HL-60/S4 (cell line): ENCODE data around the gene KCNIP4.

Source experiments
- in situ Hi-C: fragments of 300-500 bp; cut with MboI; formaldehyde crosslinking; loops from 2 replicates; pipeline ENCODE4 v1.14.3; 2022; ENCODE audit warnings: low sequenced_read_pairs

Gene KCNIP4

GRCh38 chr4:20895208-20895607 is 1053.4 kb downstream of the KCNIP4 start:
- in situ Hi-C loops: no loop called here

DNA sequence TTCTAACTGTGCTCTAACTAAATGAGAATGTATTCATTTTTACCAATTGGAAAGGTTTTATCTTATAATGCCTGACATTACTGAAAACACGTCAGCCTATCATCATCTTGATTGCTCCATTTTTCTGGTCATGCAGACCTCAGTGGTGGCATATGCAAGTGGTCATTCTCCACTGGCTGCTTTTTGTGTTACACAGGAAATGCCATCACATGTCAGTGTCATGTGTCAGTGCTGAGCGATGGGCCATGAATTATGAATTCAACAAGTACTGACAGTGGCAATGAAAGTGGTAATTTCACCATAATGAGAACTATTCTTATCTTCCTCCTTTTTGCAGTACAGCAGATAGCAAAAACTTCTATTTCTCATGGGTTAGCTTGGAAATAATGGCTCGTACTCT is 1057.8 kb downstream of the KCNIP4 start:
- in situ Hi-C loops: no loop called here

DNA sequence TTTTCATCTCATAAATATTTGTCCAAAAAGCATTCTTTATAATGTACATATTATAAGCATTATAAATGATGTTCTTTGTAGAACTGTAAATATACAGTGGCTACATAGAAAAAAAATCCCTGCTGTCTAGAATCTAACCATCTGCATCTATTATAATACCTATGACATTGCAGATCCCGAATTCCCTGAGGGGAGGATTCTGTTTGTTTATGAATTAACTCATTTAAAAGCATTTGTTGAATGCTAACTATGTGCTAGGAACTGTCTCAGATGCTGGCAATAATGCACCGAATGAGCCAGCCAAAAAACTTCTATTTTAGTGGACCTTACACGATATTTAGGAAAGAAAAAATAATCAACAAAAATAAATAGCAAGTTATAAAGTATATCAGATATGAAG is 1058.7 kb downstream of the KCNIP4 start:
- in situ Hi-C loops: no loop called here

- in situ Hi-C loops: no loop called here
Observed at GRCh38 chr4:20883677-20884076, 1064.9 kb downstream of the KCNIP4 start.

- in situ Hi-C loops: no loop called here
Observed at GRCh38 chr4:20883231-20883630, 1065.3 kb downstream of the KCNIP4 start.

GRCh38 chr4:20882500-20882899 is 1066.1 kb downstream of the KCNIP4 start:
- in situ Hi-C loops: no loop called here

- in situ Hi-C loops: no loop called here
Observed at GRCh38 chr4:20881658-20882057, 1066.9 kb downstream of the KCNIP4 start.

GRCh38 chr4:20878806-20879205 is 1069.8 kb downstream of the KCNIP4 start:
- in situ Hi-C loops: no loop called here

GRCh38 chr4:20870436-20870835 is 1078.1 kb downstream of the KCNIP4 start:
- in situ Hi-C loops: no loop called here

- in situ Hi-C loops: no loop called here
Observed at GRCh38 chr4:20868108-20868507, 1080.5 kb downstream of the KCNIP4 start.

GRCh38 chr4:20860878-20861277 is 1087.7 kb downstream of the KCNIP4 start:
- in situ Hi-C loops: no loop called here

DNA sequence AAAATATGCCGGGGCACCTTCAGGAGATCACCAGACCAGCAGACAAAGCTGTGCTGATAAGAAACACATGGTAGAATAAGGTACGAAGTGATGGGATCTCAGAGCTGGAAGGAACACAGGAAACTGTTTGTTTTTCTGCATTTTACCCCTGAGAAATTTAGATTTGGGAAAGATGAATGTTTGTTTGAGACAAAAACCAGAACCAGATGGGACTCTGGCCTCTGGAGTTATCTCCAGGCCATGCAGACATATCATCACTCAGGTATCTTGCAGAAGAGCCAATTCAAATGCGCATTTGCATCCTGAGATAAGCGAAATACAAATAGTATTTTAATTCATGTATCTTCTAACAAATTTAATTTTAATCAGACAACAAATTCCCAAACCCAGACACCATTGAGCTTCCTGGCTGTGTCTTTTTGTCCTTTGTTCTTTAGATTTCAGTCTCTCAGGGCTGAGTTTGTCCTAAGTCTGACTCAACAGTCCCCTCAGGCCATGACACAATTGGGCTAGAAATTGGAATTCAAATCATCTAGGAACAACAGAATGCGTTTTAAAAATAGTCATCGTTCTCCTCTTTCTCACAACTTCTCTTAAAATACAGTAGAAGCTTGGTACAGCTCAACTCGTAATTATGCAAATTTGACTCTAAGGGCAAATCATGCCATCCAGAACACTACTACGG is 1089.3 kb downstream of the KCNIP4 start:
- in situ Hi-C loops: no loop called here

DNA sequence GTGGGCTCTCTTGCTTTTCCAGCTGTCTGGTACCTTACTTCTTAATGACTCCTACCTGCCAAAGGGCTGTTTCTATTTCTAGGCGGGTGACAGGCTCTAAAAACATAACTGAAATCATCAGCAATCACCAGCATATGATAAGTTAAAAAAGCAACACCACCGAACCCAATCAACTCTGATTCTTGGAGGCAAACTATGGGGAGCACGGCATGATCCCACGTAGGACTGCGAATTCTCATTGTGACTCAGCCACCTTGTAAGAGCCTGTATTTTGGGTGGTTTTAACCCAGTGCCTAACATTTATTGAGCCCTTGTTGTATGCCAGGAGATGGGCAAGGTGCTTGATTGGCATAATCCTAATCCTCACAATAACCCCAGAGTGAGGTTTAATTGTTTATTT is 1091.5 kb downstream of the KCNIP4 start:
- in situ Hi-C loops: no loop called here

DNA sequence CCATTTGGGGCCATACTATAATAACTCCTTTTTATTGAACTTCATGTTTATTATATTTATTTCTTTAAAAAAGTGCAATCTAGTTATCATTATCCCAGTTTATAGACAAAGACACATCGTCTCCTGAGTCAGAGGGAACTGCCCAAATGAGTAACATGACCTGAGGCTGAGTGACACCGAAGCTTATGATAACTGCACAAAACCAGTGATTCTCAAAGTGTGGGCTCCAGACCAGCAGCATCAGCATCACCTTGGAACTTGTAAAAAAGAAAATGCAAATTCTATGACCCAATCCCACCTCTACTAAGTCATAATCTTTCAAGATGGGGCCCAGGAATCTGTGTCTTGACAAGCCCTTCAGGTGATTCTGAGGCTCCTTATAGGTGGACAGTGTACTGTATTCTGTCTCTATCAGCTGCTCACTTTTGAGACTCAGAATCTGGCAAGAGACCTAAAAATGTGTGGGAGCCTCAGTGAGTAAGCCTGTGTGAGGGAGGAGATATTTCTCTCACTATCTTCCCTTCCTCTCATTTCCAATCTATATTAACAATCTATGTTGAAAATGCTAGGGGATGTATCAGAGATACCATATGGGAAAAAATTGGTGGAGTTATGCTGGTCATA is 1101.3 kb downstream of the KCNIP4 start:
- in situ Hi-C loops: no loop called here

- in situ Hi-C loops: no loop called here
Observed at GRCh38 chr4:20844311-20844710, 1104.3 kb downstream of the KCNIP4 start.

- in situ Hi-C loops: no loop called here
Observed at GRCh38 chr4:20840648-20841190, 1107.9 kb downstream of the KCNIP4 start.

DNA sequence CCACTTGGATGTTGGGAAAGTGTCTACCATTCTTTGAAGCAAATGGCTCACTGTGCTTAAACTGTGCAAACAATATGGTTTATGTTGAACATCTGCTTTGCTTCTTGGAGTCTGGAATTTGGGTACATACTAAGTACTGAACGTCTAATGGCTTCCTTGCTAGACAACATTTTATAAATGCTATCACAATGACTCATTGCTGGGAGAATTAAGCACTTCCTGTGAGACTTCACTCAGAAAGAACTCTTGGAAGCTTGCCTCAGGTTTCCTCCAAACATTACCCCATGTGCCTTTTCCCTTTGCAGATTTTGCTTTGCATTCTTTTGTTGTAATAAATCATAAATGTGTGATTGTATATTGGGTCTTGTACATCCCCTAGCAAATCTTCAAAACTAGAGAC is 1108.6 kb downstream of the KCNIP4 start:
- in situ Hi-C loops: no loop called here

- in situ Hi-C loops: no loop called here
Observed at GRCh38 chr4:20838476-20838875, 1110.1 kb downstream of the KCNIP4 start.

DNA sequence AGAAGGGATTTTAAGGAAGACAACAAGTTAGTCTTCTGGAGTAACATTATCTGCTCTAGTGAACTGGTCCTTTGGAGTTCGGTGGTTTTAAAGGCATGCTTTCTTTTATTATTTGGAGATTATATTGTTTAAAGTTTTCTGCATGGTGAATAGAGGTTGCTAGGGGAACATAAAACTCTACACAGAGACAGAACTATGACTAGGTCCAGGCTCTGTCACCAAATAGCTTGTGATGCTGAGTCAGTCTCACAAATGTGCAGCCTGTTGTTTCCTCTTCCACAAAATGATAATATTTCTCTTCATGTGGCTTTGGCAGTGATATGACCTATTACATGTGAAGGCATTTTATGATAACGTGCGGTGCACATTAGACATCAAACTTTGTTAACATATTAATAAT is 1115.7 kb downstream of the KCNIP4 start:
- in situ Hi-C loops: no loop called here

DNA sequence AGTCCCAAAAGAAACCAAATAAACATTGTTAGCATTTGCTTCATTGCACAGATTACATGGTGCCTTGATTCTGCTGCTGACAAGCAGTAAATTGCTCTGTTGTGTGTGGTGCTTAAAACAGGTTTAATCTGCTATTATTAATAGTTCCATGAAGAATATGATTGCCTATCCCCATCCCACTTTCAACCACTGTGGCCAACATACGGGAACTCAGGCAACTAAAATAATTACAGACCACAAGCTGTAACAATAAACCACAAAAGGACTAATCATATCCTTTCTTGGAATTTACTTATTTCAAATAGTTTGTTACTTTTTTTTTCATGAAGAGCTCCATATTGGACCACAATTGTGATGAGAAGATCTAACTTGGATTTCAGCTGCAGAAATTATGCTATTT is 1116.8 kb downstream of the KCNIP4 start:
- in situ Hi-C loops: no loop called here

GRCh38 chr4:20829617-20830357 is 1118.8 kb downstream of the KCNIP4 start:
- in situ Hi-C loops: no loop called here

- in situ Hi-C loops: no loop called here
Observed at GRCh38 chr4:20825505-20825904, 1123.1 kb downstream of the KCNIP4 start.
